Measurements from ENCODE around the gene TMEM63C.

Gene TMEM63C, protein sequence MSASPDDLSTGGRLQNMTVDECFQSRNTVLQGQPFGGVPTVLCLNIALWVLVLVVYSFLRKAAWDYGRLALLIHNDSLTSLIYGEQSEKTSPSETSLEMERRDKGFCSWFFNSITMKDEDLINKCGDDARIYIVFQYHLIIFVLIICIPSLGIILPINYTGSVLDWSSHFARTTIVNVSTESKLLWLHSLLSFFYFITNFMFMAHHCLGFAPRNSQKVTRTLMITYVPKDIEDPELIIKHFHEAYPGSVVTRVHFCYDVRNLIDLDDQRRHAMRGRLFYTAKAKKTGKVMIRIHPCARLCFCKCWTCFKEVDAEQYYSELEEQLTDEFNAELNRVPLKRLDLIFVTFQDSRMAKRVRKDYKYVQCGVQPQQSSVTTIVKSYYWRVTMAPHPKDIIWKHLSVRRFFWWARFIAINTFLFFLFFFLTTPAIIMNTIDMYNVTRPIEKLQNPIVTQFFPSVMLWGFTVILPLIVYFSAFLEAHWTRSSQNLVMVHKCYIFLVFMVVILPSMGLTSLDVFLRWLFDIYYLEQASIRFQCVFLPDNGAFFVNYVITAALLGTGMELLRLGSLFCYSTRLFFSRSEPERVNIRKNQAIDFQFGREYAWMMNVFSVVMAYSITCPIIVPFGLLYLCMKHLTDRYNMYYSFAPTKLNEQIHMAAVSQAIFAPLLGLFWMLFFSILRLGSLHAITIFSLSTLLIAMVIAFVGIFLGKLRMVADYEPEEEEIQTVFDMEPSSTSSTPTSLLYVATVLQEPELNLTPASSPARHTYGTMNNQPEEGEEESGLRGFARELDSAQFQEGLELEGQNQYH

DNA sequence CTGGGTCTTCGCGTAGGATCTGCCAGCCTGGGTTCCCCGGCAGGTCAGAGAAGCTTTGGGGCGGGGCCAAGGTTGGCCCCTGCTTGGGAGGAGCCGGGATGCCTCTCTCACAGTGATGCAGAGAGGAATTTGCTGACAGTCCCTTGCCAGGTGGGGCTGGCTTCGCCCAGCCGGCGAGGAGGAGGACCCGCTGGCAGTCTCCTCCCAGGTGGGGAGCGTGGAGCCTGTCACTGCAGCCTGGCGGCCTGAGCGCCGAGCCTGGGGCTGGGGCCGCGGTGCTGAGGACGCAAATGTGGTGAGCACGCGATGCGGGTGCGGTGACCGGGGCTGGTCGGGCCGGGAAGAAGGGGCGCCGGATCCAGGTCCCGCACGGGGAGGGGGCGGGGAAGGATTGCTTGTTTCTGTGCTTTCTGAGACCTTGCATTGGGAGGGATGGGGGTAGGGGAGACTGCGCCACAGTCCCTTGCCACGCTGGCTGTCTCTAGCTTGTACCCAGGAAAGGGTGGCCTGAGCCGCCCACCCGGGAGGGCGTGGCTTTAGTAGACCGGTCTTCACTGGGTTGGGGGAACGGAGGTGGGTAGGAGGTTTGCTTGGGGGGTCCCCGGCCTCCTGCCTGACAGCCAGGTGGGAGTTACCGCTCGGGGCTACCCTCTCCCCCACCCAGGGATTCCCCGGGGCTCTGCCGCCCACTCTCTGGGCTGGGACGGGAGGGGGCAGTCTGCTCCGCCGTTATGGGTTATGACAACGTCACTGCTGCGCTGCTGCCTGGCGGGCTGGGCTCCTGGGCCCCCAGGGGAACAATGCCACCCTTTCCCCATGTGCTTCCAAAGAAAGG lies at the start of gene TMEM63C:
TMEM63C (plus strand) TSS at position 196 of the 835 bp plus-strand sequence. CDS start 37,016 bp downstream, outside the sequence.
- no peak for DNase-seq

DNA sequence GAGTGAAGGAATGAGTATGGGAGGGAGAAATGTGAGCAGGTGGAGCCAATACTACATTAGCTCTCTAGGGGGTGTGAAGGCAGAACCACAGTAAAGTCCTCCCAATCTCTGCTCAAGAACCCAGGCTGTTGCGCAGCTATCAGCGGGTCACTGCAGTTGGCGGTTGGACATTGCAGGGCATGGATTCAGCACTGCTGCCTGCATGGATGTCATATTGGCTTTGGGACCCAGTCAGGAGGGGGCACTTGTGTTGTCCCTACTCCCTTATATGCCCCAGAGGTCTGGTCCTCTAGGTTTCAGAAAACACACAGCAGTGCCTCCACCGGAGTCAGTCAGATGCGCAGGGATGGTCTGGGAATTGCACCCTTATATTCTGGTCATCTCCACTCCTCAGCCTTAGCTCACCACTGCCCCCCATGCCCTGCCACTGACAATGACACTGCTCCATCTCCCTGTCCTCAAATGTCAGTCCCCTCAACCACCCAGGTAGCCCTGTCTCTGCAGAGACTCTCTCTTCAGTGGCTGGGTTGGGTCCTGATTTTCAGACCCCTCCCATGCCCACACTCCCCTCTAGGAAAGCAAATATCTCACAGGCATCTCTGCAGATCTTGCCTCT lies 49.6 kb upstream of the TMEM63C start:
- DNase-seq: no peak

DNA sequence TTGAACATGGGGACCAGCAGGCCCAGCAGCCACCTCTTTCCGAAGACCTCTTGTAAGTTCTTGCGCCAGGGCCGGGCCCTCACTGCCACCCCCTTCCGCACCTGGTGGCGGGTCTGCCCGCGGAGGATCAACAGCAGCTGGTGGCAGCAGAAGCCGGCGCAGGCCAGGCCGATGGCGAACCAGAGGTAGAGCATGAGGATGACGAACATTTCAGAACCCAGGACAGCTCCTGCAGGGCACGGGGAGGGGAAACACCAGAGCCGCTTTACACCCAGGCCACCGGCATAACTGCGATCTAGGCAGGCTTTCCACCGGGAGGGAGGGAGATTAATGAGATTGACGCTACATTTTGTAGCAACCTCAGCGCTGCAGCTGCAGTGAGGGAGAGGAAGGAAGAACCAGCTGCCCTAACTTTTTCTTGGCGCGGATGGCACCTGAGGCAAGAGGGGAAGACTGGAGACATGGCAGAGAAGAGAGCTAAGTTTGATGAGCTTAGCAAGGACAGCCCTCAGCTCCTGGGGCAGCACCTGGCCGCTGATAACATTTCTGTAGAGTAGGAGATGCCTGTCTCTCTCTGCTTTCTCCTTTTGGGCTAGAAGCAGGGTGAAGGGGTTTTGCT lies 47.8 kb upstream of the TMEM63C start:
- no peak for DNase-seq

DNA sequence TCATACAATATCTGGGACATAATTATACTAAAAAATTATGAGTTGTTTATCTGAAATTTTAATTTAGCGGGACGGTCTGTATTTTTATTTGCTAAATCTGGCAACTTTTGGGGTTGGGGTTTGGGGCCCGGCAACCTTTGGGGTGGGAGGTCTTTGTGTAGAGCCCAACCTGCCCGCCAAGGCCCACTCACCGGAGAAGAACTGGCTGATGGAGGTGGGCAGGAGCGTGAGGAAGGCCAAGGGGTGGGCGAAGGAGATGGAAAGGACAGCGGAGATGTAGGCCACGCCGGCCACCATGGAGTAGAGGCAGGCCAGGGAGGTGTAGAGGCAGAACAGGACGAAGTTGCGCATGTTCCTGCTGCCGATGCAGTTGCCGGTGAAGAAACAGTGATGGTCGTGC lies 42.6 kb upstream of the TMEM63C start:
- no peak for DNase-seq

DNA sequence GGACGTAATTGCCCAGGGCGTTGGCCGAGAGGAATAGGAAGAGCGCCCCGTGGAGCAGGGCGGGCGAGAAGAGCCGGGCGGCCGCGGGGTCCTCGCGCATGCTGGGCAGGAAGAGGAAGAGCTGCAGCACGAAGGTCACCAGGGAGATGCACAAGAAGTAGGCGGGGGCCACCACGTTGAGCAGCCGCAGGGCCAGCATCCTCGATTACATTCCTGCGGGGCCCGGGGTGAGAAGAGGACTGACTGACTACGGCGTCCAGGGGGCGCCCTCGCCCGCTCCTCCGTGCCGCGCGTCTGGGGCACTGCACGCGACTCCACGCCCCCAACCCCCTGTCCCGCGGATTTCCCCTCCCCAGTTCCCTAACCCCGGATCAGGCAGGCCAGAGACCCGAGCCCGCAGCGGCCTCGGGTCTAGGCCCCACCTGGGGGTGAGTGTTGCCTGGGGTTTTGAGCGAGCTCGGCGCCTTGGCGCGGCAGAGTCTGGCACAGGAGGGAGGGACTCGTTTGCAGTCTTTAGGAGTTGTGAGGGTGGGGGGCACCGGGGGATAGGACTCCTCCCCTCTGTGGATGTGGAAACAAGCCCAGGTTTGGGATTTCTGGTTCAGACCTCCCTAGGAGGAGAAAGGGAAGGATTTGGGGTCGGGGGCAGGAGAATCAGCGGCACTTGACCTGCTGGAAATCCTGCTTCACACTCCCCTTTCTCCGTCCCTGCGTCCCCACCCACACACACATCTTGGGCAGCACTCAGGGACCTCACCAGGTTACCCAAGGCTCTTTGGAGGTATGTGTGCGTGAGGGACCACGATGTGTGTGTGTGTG lies 41.8 kb upstream of the TMEM63C start:
- DNase-seq: no peak

DNA sequence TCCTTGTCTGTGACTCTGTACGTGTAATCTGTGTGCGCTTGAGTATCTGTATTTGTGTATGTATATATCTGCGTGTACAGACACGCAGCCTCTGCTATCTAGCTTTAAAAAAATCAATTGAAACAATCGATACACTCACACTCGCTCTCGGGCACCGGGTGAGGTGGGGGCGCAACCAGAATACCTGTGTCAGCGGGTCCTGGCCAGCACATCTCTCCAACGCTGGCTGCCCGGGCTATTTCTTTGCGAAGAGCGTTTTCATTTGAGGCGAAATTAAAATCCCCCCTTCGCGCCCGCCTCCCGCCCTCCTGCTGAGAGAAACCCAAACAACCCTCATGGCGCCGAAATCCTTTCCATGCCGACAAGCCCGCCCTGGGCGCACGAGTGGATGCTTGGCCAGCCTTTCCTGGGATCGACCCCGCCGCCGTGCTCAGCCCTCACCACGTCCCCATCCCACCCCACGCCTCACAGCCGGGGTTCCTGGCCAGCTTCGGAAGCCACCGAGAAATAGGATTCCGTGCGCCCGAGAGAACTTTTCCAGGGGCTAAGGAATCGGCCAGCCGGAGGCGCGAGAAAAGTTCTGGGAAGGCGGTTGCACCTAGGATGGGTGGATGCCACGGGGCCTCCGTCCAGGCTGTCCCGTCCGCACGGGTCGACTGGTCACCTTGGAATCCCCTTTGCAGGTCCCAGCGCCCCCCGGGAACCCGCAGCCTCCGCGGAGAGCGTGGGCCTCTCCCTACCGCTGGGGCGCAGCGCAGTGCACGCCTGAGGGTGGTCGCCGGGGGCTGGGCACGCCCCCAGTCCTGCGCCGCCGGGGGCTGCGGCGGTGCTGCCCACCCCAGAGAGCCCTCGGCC lies 41.0 kb upstream of the TMEM63C start:
- DNase-seq: no peak

DNA sequence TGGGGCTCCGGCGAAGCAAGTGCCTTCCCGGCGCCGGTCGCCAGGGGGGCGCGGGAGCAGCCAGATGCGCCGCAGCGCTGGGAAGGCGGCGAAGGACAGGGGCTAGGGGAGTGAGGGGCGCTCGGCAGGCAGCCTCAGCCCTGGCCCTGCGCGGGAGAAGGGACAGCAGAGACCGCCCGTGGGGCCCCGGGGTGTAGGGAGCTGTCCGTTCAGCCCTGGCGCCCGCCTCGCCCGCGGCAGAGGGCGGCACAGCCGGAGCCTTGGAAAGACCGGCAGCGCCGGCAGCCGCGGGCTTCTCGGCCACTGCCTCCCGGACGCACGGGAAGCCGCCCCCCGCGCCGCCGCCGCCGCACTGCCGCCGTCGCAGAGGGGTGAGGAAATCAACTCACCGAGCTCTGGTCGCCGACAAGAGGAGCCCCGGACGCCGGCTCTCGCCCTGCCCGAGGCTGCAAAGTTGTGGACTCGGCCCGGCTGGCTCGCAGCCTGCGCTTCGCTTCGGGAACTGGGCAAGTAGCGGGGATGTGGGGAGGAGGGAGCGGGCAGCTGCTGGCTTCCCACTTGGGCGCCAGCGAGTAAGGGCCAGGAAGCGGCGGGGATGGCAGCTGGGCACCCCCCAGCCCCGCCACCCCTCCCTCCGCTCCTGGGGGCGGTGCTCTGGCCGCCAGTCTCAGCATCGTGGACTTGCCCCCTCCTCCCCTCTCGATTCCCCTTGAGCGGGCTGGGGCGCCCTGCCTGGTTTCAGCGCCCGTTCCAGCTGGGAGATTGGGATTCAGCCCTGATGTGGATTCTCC lies 40.2 kb upstream of the TMEM63C start, which contains the start of gene ZDHHC22:
ZDHHC22 (minus strand) TSS at position 578 of the 791 bp plus-strand sequence. CDS start 2,053 bp downstream, outside the sequence.
- no peak for DNase-seq

DNA sequence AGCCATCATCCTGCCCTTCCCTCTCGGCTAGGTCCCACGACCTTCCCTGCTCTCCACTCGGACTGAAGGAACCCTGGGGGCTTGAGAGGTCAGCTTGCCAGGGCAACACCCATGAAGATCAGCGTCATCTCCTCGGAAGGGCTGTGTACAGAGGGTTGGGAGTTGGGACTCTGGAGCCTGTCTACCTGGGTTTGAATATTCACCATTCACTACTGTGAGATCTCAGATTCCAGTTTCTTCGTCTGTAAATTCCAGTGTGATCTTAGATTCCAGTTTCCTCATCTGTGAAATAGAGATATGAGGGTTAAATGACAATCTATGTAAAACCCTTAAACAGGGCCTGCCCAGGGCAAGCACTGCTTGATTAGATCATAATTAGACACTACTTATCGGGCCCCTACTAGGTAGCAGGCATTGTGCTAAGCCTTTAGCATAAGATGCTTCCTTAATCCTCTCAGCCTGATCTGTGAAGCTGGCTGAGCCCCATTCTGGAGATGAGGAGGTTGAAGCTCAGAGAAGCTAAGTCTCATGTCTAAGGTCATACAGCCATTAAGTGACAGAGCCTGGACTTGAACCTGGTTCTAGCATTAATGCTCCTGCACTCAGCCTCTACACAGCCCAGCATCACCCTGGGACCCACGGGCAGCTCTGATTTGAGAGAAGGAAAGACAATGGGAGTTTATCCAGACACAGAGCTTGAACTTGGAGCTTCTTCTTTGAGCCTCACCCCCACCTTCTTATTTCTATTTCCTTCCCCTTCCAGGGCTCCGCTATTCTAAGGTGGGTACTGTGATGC lies 39.4 kb upstream of the TMEM63C start:
- no peak for DNase-seq

DNA sequence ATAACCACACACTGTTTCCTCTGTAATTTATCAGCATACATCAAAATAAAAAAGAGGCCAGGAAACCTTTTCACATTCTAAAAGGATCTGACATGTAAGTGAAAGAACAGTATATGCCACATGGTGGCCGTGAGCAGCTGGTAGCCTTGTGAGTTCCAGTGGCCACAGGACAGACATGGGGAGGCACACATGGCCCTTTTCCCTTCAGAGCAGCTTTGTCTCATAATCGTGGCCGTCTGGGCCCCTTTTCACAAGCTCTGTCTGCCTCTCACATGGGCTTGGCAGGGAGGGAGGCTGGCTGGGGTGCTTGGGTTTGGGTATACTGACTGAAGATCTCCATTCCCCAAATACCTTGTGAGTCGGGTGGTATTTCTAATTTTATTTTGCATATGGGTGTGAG lies 38.5 kb upstream of the TMEM63C start:
- no peak for DNase-seq

DNA sequence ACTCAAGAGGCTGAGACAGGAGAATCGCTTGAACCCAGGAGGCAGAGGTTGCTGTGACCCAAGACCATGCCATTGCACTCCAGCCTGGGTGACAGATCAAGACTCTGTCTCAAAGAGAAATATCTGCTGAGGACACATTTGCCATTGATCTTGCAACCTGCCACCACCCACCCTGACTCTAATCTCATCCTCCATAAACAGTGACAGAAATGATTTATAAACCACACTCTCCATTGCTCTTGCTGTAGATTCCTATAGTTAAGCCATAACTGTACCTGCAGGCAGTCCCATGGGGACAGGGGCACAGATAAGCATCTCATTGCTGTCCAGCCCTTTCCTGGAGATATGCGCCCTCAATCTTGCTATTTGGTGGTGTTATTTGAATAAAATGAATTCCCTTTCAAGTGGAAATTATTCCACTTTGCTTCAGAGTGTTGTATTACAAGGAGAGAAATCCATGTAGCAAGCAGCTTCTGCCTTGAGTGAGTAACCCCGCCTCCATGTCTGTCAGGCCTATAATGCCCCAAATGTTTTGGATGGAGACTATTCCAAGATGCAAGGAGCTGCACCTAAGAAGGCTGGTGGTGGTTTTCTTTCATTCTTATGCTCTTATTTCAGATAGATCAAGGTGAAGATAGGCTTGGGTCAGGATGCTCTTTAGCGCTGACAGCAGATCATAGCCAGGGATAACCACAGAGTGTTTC lies 37.0 kb upstream of the TMEM63C start:
- no peak for DNase-seq

DNA sequence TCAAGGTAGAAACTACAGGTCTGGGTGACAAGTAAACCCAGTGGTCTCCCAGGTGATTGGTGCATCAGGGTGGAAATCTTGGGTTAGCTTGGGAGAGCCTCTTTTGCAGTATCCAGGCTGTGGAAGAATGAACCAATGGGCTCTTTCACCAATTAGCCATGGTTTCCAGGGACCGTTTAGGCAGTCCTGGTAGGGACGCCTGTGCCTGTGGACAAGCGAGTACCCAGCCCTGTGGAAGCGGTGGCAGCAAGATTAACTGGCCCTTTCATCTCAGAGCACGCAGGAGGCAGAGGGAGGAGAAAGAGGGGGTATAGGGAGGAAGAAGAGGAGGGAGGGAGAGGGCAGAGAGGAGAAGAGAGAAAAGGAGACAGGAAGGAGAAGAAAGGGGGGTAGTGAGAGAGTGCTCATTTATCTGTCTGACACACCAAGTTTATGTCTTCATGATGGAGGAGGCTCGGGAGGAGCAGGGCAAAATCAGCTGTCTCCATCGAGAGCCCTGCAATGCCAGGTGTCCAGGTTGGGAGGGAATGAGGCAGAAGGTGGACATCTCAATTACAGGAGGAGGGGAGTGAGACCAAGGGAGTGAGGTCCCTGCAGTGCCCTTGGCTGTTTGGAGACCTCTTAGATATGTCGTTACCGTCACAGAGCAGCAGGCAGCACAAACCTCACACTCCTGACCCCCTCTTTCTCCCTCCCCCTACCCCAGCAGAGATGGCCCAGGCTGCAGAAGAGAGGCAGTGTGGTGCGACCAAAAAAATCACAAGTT lies 35.4 kb upstream of the TMEM63C start:
- no peak for DNase-seq

DNA sequence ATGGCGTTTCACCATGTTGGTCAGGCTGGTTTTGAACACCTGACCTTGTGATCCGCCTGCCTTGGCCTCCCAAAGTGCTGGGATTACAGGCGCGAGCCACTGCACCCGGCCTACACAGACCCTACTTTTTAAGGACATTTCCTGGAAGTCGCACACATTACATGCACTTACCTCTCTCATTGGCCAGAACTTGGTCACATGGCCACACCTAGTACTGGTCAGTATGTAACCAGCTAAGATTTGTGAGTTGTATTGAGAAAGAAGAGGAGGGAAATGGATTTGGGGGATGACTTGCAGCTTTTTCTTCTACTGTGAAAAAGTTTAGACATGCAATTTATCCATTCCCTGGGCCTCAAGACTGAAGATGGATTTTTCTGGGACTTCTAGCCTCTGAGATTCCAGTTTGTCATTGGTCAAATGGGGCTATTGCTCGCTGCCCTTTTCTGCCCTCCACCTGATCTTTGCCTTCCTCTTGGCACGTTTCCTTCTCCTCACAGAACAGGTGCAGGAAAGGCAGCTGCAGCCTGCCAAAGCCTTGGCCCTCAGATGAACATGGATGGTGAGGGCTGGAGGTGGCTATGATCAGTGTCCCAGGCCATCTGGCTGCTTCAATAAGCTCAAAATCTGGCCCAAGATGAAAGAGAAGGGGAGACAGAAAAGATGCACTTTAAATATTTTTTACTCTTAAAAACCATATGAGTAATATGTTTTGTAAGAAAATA lies 32.9 kb upstream of the TMEM63C start:
- no peak for DNase-seq

DNA sequence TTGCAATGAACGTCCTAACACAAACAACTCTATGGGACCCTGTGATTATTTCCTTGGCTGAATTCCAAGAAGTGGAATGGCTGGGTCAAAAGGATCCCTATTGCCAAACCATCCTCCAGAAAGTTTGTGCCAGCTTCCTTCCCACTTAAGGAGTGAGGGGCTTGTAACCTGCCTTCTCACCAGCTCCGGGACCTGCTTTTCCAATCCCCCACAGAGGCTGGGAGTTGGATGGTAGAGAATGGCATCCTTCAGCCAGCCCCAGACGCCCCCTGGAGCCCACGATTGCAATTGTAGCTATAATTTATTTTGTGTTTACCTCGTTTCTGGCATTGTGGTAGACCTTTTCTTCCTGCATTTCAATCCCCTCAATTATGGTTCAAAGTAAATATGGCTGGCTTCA lies 30.4 kb upstream of the TMEM63C start:
- DNase-seq: no peak

DNA sequence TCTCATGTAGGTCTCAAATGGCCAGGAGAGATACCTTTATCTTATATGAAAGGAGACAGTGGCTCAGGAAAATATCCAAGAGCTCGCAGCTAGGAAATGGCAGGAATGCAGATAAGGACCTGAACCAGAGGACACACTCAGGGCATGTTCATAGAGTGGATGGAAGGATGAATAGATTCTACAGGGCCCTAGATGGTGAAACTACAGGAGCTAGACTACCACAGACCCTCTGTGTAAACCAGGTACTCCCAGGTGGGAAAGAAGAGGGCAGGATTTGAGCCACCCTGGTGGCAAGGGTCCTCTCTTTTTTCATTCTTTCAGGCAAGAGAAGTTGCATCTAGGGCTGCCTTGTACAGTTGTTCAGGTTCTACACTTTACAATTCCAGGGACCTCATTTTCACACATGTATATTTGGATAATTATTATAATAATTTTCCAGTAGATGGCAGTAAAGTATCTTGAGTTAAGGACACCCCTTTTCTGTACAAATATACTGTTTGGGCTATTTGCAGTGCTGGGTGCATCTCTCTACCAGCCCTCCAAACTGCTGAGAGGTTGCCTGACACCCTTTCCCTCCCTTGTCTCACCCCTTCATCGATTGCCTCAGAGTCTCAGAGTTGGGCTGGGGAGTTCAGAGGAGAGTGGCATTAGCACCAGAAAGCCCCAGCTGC lies 29.5 kb upstream of the TMEM63C start:
- no peak for DNase-seq

DNA sequence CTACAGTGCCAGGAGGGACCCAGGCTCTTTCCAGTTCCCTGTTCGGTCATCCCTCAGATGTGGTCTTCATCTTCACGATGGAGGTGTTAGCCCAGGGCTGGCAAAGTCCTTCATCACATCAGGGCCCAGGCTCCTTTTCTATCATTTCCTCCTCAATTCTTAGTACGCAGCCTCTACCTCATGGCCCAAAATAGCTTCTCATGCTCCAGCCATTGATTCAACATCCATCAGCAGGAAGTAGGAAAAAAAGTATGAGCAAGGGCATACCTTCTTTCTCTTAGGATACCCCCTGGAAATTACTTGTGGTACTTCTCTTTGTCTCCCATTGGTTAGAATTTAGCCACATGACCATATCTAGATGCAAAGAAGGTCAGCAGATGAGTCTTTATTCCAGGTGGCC lies 27.8 kb upstream of the TMEM63C start:
- no peak for DNase-seq

DNA sequence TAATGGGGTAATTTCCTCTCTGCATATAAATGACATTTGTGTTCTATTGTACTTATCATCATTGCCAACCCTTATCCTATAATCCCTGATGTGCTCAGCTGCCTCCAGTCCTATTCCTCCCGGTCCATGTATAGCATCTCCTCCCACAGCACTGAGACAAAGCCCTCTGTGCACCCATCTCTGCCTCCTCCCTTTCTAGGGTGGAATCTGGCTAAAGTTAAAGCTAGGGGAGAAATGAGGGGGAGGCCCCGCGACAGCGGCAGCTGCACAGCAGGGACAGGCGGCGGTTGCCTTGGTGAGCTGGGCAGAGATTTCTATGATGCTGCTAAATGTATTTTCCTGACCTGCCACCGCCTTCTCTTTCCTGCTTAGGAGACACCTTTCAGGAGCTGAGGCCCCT lies 27.2 kb upstream of the TMEM63C start:
- DNase-seq: no peak

Data from T1000 (cell line).